Measurements from ENCODE around the gene SNED1.

DNA sequence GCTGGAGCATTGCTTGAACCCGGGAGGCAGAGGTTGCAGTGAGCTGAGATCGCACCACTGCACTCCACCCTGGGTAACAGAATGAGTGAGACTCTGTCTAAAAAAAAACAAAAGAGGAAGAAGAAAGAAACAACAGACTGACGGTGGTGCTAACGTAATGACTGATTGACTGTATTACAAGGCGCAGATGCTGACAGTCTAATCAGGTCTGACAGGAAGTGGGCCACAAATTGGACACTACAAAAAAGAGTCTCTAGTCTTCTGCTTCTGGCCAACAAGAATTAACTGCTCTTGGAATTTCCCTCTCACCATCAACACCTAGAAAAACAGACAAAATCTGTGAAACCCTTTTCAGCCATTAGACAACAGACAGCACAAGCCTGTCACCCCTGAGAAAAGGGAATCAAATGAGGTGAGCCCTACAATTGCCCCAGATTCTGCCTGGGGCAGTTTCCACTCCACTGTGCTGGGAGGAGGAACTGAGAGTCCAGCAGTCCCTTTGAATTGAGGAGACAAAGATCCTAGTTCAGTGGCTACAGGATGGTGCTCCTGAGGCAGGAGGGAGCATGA is 43.3 kb downstream of the SNED1 start:
- TF ChIP-seq EZH2phosphoT487 (IDR thresholded peaks at IDR 0.05; ENCODE audit: borderline replicate concordance, low read length) (no peak), CTCF (IDR thresholded peaks at IDR 0.05; ENCODE audit: low read depth, low read length, poor library complexity, severe bottlenecking) (no peak)

Data from DOHH2 (cell line).